Measurements from ENCODE around the gene TAS2R60. TPM values are rescaled to one million over a fixed set of nuclear protein-coding genes. Genes with fewer than 3 reads are reported as not detected.

Gene TAS2R60
- total RNA-seq, 1 experiment from 2014 or later, result not detected

- no peaks in the 10 kb centered on the region for H3K36me3 Mint-ChIP-seq (ENCODE audit: insufficient read depth in 1 of 3, low read depth in 3 of 3)
These were observed 43.8 kb downstream of the TAS2R60 start for GRCh38 chr7:143487061-143487460.

More at GRCh38 chr7:143487061-143487460, 43.8 kb downstream of the TAS2R60 start:
- no peak overlapping the region for H4K8ac ChIP-seq (replicated peaks; ENCODE audit: insufficient read length, low read depth, low read length)
- Mint-ChIP-seq H3K4me3 (no peak overlapping the region), H3K27me3 (ENCODE audit: low read depth) (no peaks in the 10 kb centered on the region), H3K27ac (no peak overlapping the region), H3K4me1 (no peaks in the 10 kb centered on the region), H3K9me3 (no peaks in the 10 kb centered on the region)
- no peak overlapping the region for H2BK20ac ChIP-seq (ENCODE audit: low read depth, low read length, poor library complexity, severe bottlenecking)
- no peak overlapping the region for H3K23ac ChIP-seq (ENCODE audit: insufficient read length, low read depth, low read length)
- no peaks in the 10 kb centered on the region for H3K27me3 ChIP-seq (ENCODE audit: insufficient read depth, low read length)
- H2BK5ac ChIP-seq (ENCODE audit: insufficient read length, low read length), result no peak overlapping the region
- H2AK5ac ChIP-seq (ENCODE audit: insufficient read length, low read length), result no peak overlapping the region
- H4K20me1 ChIP-seq (ENCODE audit: control insufficient read depth, insufficient read depth, insufficient read length), result no peaks in the 10 kb centered on the region
- no peak overlapping the region for H4K91ac ChIP-seq (ENCODE audit: insufficient read length, low read depth, low read length)
- no peak overlapping the region for H3K18ac ChIP-seq (ENCODE audit: insufficient read length, low read depth, low read length)
- no peak overlapping the region for H3K27ac ChIP-seq (ENCODE audit: insufficient read length, low read depth, low read length)
- H2BK15ac ChIP-seq (ENCODE audit: low read depth, low read length), result no peak overlapping the region
- H3T11ph ChIP-seq (ENCODE audit: low read length), result no peak overlapping the region
- H3K23me2 ChIP-seq (ENCODE audit: insufficient read length, low read depth, low read length, poor library complexity, severe bottlenecking), result no peaks in the 10 kb centered on the region
- no peak overlapping the region for H2BK12ac ChIP-seq (ENCODE audit: insufficient read length, low read depth, low read length)
- no peak overlapping the region for H3K14ac ChIP-seq (ENCODE audit: insufficient read depth, low read length)
- H2BK120ac ChIP-seq (ENCODE audit: low read depth, low read length, poor library complexity, severe bottlenecking), result no peak overlapping the region
- no peaks in the 10 kb centered on the region for H3K9me3 ChIP-seq (ENCODE audit: control insufficient read depth, low read depth, low read length)
- no CpG with 5 or more reads among the region's 2 CpGs for WGBS (ENCODE audit: extremely low coverage, insufficient read length, low lambda C conversion rate)
- no peaks in the 10 kb centered on the region for H3K79me1 ChIP-seq (ENCODE audit: insufficient read depth, low read depth, low read length, poor library complexity, severe bottlenecking)
- no peak for DNase-seq
- H2AFZ ChIP-seq (ENCODE audit: low read length), result no peak overlapping the region
- H4K5ac ChIP-seq (ENCODE audit: insufficient read length, low read depth, low read length), result no peak overlapping the region
- no peak overlapping the region for H3K9ac ChIP-seq (ENCODE audit: extremely low read depth, insufficient read length, low read length)
- H3K56ac ChIP-seq (ENCODE audit: insufficient read length, low read depth, low read length), result no peak overlapping the region
- no peaks in the 10 kb centered on the region for H3K4me1 ChIP-seq (ENCODE audit: insufficient read depth, low read length)
- H3K4ac ChIP-seq (ENCODE audit: low read depth, low read length), result no peak overlapping the region
- H3K4me2 ChIP-seq (ENCODE audit: insufficient read depth, insufficient read length, low read length), result no peak overlapping the region
- H3K79me2 ChIP-seq (ENCODE audit: insufficient read depth, low read length), result no peaks in the 10 kb centered on the region
- no peak for TF ChIP-seq CTCF (conservative IDR thresholded peaks at IDR 0.05)
